Testis (tissue), 3 donors: ENCODE results near the gene PRCC. TPM values are rescaled to one million over a fixed set of nuclear protein-coding genes. Genes with fewer than 3 reads are reported as not detected.

Experiments
- DNase-seq: peaks from one replicate; pipeline ENCODE4 v3.0.0-alpha.2; 2019
- H3K27ac ChIP-seq, 2 donors: fragments of 200-600 bp; sonication (generic); one replicate each; pipeline ENCODE4 v1.5.1; 2019
- H3K27me3 ChIP-seq: fragments of 200-600 bp; sonication (generic); one replicate; pipeline ENCODE4 v1.5.1; 2019
- H3K36me3 ChIP-seq: fragments of 200-600 bp; sonication (generic); one replicate; pipeline ENCODE4 v1.5.1; 2017; ENCODE audit warnings: low read depth; ENCODE audit errors: missing control alignments
- H3K4me1 ChIP-seq: fragments of 200-600 bp; sonication (generic); one replicate; pipeline ENCODE4 v1.5.1; 2019
- H3K4me3 ChIP-seq, 2 donors: fragments of 200-600 bp; sonication (generic); one replicate each; pipeline ENCODE4 v1.5.1; 2017 to 2019
- H3K9me3 ChIP-seq: fragments of 200-600 bp; sonication (generic); one replicate; pipeline ENCODE4 v1.5.1; 2017
- CTCF ChIP-seq, 3 experiments: fragments of 450-650 bp in 2 of 3; fragments of 200-600 bp in 1 of 3; sonication (generic) in 1 of 3; IDR thresholded peaks; one replicate each; pipeline ENCODE4 v1.5.1; 2016 to 2019; ENCODE audit warnings: antibody characterized with exemption in 3 of 3, mild to moderate bottlenecking in 2 of 3, moderate library complexity in 1 of 3
- POLR2A ChIP-seq: fragments of 450-650 bp; IDR thresholded peaks from one replicate; pipeline ENCODE4 v1.6.1; 2017; ENCODE audit warnings: antibody characterized with exemption, mild to moderate bottlenecking, moderate library complexity
- WGBS, 2 donors: methylation state at CpG; one replicate each; pipeline ENCODE4 v1.1.5; 2018; 5-methylcytosine and 5-hydroxymethylcytosine counted together
- intact Hi-C: fragments of 100-400 bp; cut with DNase I; formaldehyde crosslinking; loops from one replicate; pipeline ENCODE4 v1.15.1; 2023; ENCODE audit warnings: low total_unique reads
- polyA plus RNA-seq: library from polyadenylated mRNA; stranded (reverse); fragments of 350-450 nt; fragmentation: Illumina TruSeq; extraction: RNeasy Lipid Tissue Mini Kit (QIAGEN cat#74804); gene quantifications from one replicate; pipeline ENCODE4 v1.2.3, GENCODE V29; 2014; ENCODE audit warnings: low read depth, low replicate concordance; ENCODE audit not compliant: insufficient read depth
- total RNA-seq, 2 donors: library from RNA; depleted of rRNA; stranded (reverse); fragments of >200 nt; gene quantifications; one replicate each; pipeline ENCODE4 v1.2.3, GENCODE V29; 2016

Gene PRCC
- total and polyA plus RNA-seq, 3 donors from 2014 or later = 53.3 to 68.3 (median 62.0) TPM

- Histone ChIP-seq H3K27me3 (no peaks in the 10 kb centered on the region), H3K36me3 (no peaks in the 10 kb centered on the region), H3K4me3 (no peak overlapping the region), H3K27ac (peak overlapping the region in 1 of 2 donors; percentile 19), H3K9me3 (no peaks in the 10 kb centered on the region), H3K4me1 (peaks cover 44% of the 10 kb centered on the region)
- no peak for TF ChIP-seq POLR2A
- peak; percentile 18 to 54 (median 41) for TF ChIP-seq CTCF (IDR thresholded peaks at IDR 0.05)
- WGBS, 2 donors = 48 to 59% methylated on average over 15 of the region's 15 CpGs
- intact Hi-C loops = no loop called here
- peak; percentile 75 for DNase-seq
Measured at GRCh38 chr1:156726549-156727226, 40.6 kb upstream of the PRCC start.

GRCh38 chr1:156727492-156727891 lies 39.8 kb upstream of the PRCC start:
- 41 to 47% methylated on average over 7 of the region's 7 CpGs for WGBS, 2 donors
- peaks cover 44% of the 10 kb centered on the region for H3K4me1 ChIP-seq

GRCh38 chr1:156727926-156728598 lies 39.3 kb upstream of the PRCC start, which contains the start of gene METTL25B:
METTL25B (plus strand) TSS chr1:156728469; CDS start chr1:156729105, 636 bp downstream.
- WGBS, 2 donors = 1% methylated on average over 20 to 46 of the region's 46 CpGs
- Histone ChIP-seq H3K27me3 (no peaks in the 10 kb centered on the region), H3K4me3 (peak within 1 kb of the TSS; percentile 91), H3K9me3 (no peaks in the 10 kb centered on the region), H3K27ac (peak within 1 kb of the TSS; percentile 97 to 98), H3K36me3 (no peaks in the 10 kb centered on the region), H3K4me1 (peaks cover 44% of the 10 kb centered on the region)
- DNase-seq = peak; percentile 89
- no peak for TF ChIP-seq POLR2A
- TF ChIP-seq CTCF (IDR thresholded peaks at IDR 0.05) = no peak
- intact Hi-C loops = no loop called here

More at GRCh38 chr1:156727492-156727891, 39.8 kb upstream of the PRCC start:
- Histone ChIP-seq H3K27me3 (no peaks in the 10 kb centered on the region), H3K4me3 (peak overlapping the region; percentile 91), H3K27ac (peak overlapping the region in 1 of 2 donors; percentile 98), H3K9me3 (no peaks in the 10 kb centered on the region), H3K36me3 (no peaks in the 10 kb centered on the region)
- DNase-seq = no peak
- TF ChIP-seq CTCF (IDR thresholded peaks at IDR 0.05) = no peak
- intact Hi-C loops = no loop called here

GRCh38 chr1:156728599-156729462 lies 38.5 kb upstream of the PRCC start, which contains the start of gene ISG20L2:
ISG20L2 (minus strand) TSS chr1:156728766; CDS start chr1:156727652, 1,114 bp downstream.
- Histone ChIP-seq H3K4me1 (peaks cover 44% of the 10 kb centered on the region), H3K9me3 (no peaks in the 10 kb centered on the region), H3K27ac (peak within 1 kb of the TSS; percentile 97 to 98), H3K4me3 (peak within 1 kb of the TSS; percentile 91), H3K27me3 (no peaks in the 10 kb centered on the region), H3K36me3 (no peaks in the 10 kb centered on the region)
- peak; percentile 99 for DNase-seq
- intact Hi-C loops = no loop called here
- TF ChIP-seq POLR2A (peak; percentile 6), CTCF (IDR thresholded peaks at IDR 0.05) (no peak)
- WGBS, 2 donors = 1% methylated on average over 44 to 55 of the region's 57 CpGs
